KOPT-K1 (cell line): Measurements from ENCODE around the gene SAFB.
"Not testable (repeated sequence)": the region's sequence is repeated elsewhere in the genome, so short reads cannot be mapped to it uniquely, and the experiment has no call there.

Experiments used
- H3K27ac ChIP-seq: fragments of 200-600 bp; sonication (generic); 2 replicates; pipeline ENCODE4 v1.5.1; 2016; ENCODE audit warnings: antibody characterized with exemption, mild to moderate bottlenecking, low read depth, low read length; ENCODE audit not compliant: poor library complexity, severe bottlenecking
- H3K36me3 ChIP-seq: fragments of 200-600 bp; sonication (generic); 2 replicates; pipeline ENCODE4 v1.5.1; 2017; ENCODE audit warnings: antibody characterized with exemption, mild to moderate bottlenecking, low read length, moderate library complexity; ENCODE audit not compliant: insufficient read depth
- H3K9me3 ChIP-seq: fragments of 200-600 bp; sonication (generic); 2 replicates; pipeline ENCODE4 v1.5.1; 2017; ENCODE audit warnings: antibody characterized with exemption, low read length, mild to moderate bottlenecking; ENCODE audit not compliant: insufficient read depth, poor library complexity, severe bottlenecking

SAFB gene

DNA sequence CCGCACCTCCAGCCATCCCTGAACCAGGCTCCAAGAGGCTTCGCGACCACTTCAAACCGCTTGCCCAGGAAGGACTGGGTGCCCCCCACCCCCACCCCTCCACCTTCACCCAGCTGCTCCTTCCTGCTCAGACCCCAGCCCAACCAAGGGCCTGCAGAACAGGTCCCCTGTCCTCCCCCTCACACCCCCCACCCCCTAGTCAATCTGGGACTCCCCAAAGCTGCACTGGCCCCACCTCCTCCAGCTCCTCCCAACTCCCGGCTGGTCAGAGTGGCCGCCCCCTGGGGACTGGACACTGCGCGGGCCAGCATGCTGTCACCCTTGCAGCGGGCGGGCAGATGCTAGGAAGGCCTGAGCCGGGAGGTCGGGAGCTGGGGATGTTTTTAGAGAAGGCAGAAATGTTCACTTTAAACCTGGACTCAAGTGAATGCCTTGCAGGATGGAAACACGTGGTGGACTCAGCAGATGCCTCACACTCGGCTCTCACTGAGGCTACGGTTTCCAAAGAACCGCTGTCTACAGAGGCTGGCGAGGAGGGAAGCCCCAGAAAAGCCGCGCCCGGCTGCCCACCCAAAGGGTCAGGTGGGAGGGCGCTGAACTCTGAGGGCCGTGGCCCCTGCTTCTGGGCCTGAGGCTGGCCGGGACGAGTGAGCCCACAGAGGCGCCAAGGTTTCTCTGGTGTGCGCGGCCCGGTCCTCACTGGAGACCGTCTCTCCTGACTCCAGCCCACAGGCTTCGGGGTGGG, 75.2 kb downstream of the SAFB start:
- Histone ChIP-seq H3K9me3 (no peaks in the 10 kb centered on the region), H3K36me3 (peaks cover 85% of the 10 kb centered on the region), H3K27ac (no peak overlapping the region)

DNA sequence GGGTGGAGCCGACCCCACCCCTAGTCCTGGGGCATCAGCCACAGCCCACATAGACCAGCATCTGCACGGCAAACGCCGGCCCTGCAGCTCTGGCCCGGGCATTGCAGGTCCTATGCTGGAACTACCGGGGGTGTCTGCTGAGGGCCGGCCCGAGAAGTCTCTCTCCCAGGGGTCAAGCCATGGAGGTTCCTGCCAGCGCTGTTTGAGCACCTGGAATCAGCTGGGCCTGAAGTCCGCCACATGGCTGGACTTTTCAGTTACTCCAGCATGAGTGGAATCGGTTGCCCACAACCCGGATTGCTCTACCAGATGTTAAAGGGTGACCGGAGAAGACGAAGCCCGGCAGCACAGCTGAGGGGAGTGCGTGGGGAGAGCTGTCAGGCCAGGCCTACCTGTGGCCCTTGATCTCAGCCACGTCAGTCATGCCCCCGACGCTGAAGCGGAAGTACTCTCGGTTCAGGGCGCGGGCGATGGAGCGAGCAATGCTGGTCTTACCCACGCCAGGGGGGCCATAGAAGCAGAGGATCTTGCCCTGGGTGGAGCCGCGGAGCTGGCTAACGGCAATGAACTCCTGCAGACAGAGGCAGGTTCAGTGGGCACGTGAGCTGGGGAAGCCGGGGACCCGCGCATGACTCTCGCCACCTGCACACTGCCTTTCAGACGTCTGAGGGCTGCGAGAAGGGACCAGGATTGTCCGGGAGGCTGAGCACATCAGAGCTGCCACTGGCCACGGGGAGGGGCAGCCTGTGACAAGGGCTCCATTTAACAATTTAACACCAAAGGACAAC, 75.9 kb downstream of the SAFB start:
- H3K27ac ChIP-seq = no peak overlapping the region
- peaks cover 85% of the 10 kb centered on the region for H3K36me3 ChIP-seq
- no peaks in the 10 kb centered on the region for H3K9me3 ChIP-seq

DNA sequence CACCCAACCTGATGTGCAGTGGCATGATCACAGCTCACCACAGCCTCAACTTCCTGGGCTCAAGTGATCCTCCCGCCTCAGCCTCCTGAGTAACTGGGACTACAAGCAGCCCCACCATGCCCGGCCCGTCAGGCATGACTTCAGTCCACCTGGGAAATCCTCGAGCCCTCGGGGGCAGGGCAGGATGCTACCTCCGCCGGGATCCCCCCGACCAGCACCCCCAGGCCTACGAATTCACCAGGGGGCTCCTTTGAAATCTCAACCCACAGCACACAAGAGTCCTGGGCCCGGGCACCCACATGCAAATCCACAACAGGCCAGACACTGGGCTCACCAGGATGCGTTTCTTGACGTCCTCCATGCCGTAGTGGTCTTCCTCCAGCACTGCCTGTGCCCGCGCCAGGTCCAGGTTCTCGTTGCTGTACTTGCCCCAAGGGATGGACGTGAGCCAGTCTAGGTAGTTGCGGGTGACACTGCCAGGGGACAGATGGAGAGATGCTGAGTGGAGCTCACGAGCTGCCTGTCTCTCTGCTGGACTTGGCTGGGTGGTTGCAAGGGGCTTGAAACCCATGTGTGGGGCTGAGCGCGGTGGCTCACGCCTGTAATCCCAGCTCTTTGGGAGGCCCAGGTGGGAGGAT, 77.7 kb downstream of the SAFB start:
- Histone ChIP-seq H3K9me3 (no peaks in the 10 kb centered on the region), H3K27ac (no peak overlapping the region), H3K36me3 (peaks cover 85% of the 10 kb centered on the region)

DNA sequence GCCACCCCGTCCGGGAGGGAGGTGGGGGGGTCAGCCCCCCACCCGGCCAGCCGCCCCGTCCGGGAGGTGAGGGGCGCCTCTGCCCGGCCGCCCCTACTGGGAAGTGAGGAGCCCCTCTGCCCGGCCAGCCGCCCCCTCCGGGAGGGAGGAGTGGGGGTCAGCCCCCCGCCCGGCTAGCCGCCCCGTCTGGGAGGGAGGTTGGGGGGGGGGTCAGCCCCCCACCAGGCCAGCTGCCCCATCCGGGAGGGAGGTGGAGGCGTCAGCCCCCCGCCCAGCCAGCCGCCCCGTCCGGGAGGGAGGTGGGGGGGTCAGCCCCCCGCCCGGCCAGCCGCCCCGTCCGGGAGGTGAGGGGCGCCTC, 79.1 kb downstream of the SAFB start:
- not testable (repeated sequence) for H3K27ac ChIP-seq, H3K9me3 ChIP-seq
- peaks cover 85% of the 10 kb centered on the region for H3K36me3 ChIP-seq

DNA sequence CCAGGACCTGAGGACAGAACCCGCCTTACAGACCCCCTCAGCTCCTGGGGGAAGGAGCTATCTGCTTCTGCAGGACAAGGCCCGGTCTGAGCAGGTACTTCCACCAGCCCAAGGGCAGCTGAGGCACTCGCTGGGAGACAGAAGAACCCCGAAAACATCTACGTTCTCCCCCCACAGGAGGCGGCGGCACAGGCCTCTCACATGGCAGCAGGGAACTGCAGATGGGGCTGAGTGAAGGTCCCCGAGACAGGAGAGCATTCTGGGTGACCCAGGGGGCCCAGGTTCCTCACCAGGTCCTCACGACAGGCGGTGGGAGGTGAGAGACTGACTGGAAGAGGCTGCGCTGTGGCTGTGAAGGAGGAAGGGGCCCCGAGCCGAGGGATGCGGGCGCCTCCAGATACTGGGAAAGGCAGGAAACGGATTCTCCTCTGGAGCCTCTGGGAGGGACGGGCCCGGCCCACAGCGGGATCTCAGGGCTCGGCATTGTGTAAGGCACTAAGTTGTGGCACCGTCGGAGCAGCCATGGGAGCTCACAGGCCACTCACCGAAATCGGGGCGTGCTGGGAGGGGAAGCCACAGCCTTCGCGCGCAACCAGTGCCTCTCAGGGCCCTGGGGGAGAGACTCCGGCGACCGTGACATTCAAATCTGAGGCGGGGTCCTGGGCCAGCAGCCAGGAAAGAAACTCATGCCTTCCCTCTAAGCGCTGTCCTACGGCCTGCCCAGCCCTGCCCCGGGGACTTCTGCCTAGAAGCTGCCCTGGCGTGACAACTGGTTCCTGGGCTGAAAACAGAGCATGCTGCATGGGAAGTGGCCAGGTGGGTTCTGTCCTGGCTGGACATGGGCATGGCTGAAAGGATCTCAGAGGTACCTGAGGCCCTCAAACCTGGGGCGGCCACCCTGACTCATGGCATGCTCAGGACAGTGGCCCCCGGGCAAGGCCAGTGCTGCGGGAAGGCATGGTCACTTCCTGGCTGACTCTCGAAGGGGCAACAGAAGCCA, 81.2 kb downstream of the SAFB start:
- H3K36me3 ChIP-seq = peaks cover 85% of the 10 kb centered on the region

DNA sequence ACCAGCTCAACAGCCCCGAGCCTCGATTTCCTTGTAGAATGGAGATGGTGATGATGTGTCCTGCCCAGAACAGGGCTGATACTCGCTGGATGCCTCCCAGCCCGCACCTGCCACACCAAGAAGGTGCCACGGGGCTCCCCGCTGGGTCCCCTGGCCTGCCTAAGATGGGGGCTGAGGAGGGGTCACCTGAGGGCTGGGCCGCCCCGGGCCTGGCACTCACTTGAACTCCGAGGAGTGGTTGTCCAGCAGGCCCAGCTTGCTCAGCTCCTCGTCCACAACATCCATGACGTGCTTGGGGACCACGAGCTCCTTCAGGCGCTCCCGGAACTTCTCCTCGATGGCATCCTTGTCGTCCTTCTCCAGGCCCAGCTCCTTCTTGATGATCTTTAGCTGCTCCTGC, 82.7 kb downstream of the SAFB start:
- peaks cover 86% of the 10 kb centered on the region for H3K36me3 ChIP-seq
- no peaks in the 10 kb centered on the region for H3K9me3 ChIP-seq
- H3K27ac ChIP-seq = no peak overlapping the region

More for the DNA sequence above, 81.2 kb downstream of the SAFB start:
- Histone ChIP-seq H3K27ac (no peak overlapping the region), H3K9me3 (no peaks in the 10 kb centered on the region)

DNA sequence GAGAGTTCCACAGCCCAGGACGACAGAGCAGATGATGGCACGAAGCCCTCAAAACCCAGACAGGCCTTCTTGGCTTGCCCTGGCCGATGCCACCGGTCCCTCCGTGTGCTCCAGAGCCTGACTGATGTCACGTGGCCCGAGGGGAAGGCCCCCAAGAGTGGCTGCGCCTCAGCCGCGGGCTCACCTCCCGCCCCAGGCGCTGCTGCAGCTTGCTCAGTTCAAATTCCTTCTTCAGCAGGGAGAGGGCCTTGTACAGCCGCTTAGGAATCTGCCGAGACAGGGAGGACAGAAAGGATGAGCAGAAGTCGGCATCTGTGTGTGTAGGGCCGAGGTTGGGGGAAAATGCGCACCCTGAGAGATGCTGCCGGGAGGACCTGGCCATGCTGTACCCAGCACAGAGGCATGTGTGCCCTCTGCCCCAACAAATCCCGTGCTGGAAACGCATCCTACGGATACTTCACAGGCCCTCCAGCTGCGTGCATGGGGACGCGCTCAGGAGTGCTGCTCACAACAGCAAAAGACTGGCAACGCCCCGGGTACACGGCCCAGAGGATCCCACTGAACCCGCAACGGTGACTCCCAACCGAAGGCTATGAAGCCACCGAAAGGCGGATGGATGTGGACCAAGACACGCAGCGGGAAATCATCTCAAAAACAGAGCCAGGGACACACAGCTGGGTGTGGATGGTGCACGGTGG, 84.1 kb downstream of the SAFB start:
- no peak overlapping the region for H3K27ac ChIP-seq
- H3K36me3 ChIP-seq = peaks cover 92% of the 10 kb centered on the region
- no peaks in the 10 kb centered on the region for H3K9me3 ChIP-seq

DNA sequence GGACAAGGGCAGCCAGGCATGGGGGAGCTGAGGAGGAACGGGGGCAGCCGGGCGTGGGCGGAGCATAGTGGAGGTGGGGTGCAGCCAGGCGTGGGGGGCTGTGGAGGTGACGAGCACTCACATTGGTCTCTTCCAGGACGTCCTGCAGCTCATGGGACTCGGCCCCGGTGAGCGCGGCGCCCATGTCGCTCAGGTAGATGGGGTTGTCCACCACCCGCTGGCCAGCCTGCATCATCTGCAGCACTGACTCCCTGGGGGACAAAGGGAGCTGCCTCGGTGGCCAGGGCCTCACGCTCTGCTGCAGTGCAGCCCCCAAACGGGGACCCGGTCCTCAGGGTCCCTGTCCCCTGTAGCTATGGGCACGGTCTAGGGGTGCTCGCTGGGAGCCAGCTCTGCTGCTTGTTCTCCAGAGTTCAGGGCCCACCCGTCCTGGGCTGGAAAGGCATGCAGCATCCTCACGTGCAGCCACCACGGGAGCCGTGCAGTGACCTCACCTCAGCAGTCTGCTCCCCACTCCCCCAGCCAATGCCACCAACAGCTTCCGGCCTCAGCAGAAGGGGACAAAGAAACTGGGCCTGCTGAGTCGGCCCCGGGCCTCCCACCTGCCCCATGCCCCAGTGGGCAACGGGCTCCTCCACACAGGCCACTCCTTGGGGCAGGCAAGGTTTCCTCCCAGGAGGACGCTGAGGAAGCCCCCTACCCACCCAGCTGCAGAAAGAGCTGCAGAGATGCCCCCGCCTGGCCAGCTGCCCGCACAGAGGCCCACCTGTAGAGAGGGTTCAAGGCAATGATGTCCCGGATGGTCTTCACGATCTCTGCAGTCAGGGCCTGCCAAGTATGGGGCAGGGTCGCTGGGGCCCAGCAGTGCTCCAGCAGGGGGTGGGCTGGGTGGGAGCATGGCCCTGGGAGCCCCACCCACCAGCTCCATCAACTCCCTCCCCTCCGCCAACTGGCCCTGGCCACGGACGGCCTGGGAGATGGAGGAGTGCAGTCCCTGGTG, 85.0 kb downstream of the SAFB start:
- H3K36me3 ChIP-seq = peaks cover 100% of the 10 kb centered on the region
- no peak overlapping the region for H3K27ac ChIP-seq
- no peaks in the 10 kb centered on the region for H3K9me3 ChIP-seq

DNA sequence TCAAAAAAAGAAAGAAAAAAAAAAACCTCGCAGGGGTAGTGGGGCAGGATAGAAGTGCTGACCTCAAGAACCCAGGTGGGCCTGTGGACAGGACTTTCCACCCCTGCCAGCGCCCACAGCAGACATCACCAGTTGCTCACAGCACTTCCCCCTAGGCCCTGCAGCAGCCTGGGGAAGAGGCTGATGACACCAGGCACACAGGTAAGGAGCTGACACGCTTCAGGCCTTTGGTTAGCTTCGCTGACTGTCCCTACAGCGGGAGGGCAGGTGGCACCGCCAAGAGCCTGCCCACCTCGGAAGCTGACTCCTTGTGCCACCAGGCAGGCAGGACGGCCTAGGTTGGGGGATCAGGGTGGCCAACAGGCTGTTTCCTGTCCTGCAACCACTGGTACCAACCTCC, 88.1 kb downstream of the SAFB start:
- Histone ChIP-seq H3K9me3 (no peaks in the 10 kb centered on the region), H3K36me3 (peaks cover 95% of the 10 kb centered on the region), H3K27ac (no peak overlapping the region)

DNA sequence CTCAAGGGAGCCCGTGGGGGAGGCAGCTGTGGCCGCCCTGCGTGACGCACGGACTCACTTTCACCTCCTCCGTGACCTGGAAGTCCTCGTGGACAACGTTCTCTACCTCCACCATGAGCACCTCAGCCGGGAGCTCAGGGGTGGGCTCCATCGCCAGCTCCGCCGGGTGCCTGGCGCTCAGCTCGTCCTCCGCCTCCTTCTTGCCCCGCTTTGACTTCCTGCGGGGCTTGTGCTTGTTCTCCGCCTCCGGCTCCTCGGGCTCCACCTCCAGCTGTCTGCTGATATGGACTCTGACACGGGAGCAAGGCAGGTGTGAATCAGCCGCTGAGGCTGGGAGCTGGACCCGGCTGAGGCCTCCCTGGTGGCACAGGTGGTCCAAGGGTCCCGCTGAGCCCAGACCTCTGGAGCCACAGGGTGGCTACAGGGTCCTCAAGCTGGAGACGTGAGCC, 88.9 kb downstream of the SAFB start:
- no peaks in the 10 kb centered on the region for H3K9me3 ChIP-seq
- H3K36me3 ChIP-seq = peaks cover 94% of the 10 kb centered on the region
- H3K27ac ChIP-seq = no peak overlapping the region

DNA sequence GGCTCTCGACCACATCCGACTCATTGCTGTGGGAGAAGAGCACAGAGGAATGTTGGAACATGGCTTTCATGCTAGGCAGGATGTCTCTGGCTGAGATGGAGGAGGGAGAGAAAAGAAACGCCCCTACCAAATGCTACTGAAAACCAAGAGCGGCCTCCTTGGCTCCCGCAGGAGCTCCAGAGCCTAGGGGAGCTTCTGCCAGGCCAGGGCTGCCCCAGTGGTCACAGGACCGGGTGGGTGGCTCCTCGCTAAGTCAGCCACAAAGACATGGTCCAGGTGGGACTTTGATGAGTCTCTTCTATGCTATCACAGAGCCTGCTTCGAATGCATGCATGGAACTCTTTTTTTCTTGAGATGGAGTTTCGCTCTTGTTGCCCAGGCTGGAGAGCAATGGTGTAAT, 90.3 kb downstream of the SAFB start:
- no peak overlapping the region for H3K27ac ChIP-seq
- peaks cover 94% of the 10 kb centered on the region for H3K36me3 ChIP-seq
- H3K9me3 ChIP-seq = no peaks in the 10 kb centered on the region

DNA sequence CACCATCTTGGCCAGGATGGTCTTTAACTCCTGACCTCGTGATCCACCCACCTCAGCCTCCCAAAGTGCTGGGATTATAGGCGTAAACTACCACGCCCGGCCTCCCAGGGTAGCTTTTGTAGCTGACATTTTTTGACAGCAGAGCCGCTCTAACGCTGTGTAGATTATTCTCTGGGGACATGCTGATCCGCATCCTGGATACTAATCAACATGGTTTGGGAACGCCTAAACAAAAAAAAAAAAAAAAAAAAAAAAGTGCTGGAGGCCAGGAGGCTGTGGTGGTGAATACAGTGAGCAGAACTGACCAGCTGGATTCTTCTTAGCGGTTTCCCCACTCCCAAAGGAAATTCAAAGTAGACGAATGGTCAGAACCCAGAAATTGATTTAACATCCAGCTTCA, 91.9 kb downstream of the SAFB start:
- no peaks in the 10 kb centered on the region for H3K9me3 ChIP-seq
- H3K36me3 ChIP-seq = peaks cover 81% of the 10 kb centered on the region
- no peak overlapping the region for H3K27ac ChIP-seq

DNA sequence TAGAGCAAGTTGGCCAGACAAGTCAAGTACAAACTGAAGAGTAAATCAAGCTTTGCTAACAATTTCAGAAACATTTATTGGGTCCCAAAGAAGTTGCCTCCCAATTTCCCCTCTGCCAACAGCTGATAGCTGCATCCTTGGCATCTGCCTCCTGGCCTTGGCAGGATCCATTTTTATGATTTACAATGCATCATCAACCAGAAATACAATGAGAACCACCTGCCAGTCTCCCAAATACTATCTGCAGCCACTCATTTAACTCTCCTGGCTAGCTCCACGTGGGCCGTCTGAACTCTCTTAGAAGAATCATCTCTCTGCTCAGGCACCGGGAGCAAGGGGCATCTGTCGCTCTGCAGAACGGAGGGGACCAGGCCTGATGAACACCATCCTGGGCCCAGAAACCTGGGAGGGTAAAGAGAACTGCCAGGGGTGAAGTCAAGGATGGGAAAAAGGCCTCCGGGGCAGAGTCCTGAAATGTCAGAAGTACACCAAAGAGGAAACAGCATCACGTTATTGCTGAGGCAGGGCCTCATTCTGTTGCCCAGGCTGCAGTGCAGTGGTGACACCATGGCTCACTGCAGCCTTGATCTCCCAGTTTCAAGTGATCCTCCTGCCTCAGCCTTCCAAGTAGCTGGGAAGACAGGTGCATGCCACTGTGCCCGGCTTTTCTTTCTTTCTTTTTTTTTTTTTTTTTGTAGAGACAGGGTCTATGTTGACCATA, 94.5 kb downstream of the SAFB start:
- H3K36me3 ChIP-seq = peaks cover 56% of the 10 kb centered on the region
- no peaks in the 10 kb centered on the region for H3K9me3 ChIP-seq
- no peak overlapping the region for H3K27ac ChIP-seq
